Spleen (tissue), 7 donors: ENCODE data around the gene KLF7.

ENCODE experiments used
- POLR2A ChIP-seq, 3 donors: fragments of 450-650 bp; IDR thresholded peaks; one replicate each; pipeline ENCODE4 v1.5.1; 2017; ENCODE audit warnings: antibody characterized with exemption in 3 of 3, mild to moderate bottlenecking in 1 of 3
- TF ChIP-seq, protein P1 (sequence below), 11 experiments: fragments of 200-600 bp in 7 of 11; fragments of 450-650 bp in 4 of 11; sonication (generic) in 4 of 11; IDR thresholded peaks in 8 of 11; conservative IDR thresholded peaks in 3 of 11; 1 replicate in 7 of 11; 2 replicates in 4 of 11; pipeline versions ENCODE4 v1.4.0 to v1.8.0; 2016 to 2021; ENCODE audit warnings: antibody characterized with exemption in 11 of 11, inconsistent platforms in 4 of 11, mild to moderate bottlenecking in 1 of 11
- donor health status: DM: no; HTN: no; CAD: no; lungs with moderate emphysema.
- donor health status: DM: no; HTN: no; CAD: no.
- donor health status: DM: no; HTN: no; CAD: no.

DNA sequence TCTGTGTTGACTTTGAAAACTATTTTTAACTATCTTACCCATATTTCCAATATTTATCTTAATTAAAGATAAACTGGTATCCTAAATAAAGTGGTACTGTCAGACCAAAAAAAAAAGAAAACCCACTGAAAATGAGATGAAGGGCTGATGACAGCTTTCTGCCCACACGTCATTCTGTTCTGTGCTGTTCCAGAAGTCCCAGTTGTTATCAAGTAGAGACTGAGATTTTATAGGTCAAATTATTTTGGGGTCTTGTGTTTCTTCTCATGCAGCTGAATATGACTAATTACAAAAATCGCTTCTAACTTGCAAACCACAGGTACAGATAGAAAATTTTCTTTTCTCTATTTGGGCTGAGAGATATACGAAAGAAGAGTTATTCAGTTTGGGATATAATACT is 48.7 kb upstream of the KLF7 start:
- TF ChIP-seq, protein P1, sequence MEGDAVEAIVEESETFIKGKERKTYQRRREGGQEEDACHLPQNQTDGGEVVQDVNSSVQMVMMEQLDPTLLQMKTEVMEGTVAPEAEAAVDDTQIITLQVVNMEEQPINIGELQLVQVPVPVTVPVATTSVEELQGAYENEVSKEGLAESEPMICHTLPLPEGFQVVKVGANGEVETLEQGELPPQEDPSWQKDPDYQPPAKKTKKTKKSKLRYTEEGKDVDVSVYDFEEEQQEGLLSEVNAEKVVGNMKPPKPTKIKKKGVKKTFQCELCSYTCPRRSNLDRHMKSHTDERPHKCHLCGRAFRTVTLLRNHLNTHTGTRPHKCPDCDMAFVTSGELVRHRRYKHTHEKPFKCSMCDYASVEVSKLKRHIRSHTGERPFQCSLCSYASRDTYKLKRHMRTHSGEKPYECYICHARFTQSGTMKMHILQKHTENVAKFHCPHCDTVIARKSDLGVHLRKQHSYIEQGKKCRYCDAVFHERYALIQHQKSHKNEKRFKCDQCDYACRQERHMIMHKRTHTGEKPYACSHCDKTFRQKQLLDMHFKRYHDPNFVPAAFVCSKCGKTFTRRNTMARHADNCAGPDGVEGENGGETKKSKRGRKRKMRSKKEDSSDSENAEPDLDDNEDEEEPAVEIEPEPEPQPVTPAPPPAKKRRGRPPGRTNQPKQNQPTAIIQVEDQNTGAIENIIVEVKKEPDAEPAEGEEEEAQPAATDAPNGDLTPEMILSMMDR (IDR thresholded peaks at IDR 0.05 in 8 of 11, conservative IDR thresholded peaks at IDR 0.05 in 3 of 11), result no peak
- TF ChIP-seq POLR2A (IDR thresholded peaks at IDR 0.05), result no peak
